Stomach smooth muscle (tissue), 2 donors: ENCODE results near the gene FAM186B.

Experiments used
- H3K27ac ChIP-seq: one replicate; pipeline ENCODE4 v1.7.0; 2013; ENCODE audit warnings: mild to moderate bottlenecking, low read length, inconsistent platforms
- H3K27me3 ChIP-seq, 2 donors: one replicate each; pipeline ENCODE4 v1.7.0; 2013; ENCODE audit warnings: low read length in 2 of 2; ENCODE audit not compliant: insufficient read depth in 2 of 2, control insufficient read depth in 1 of 2
- H3K36me3 ChIP-seq, 2 donors: one replicate each; pipeline ENCODE4 v1.7.0; 2013; ENCODE audit warnings: low read length in 2 of 2; ENCODE audit not compliant: control insufficient read depth in 2 of 2, insufficient read depth in 2 of 2
- H3K4me1 ChIP-seq: one replicate; pipeline ENCODE4 v1.7.0; 2013; ENCODE audit warnings: low read length; ENCODE audit not compliant: control insufficient read depth, insufficient read depth
- H3K4me3 ChIP-seq, 2 donors: one replicate each; pipeline ENCODE4 v1.7.0; 2013; ENCODE audit warnings: low read length in 2 of 2
- H3K9ac ChIP-seq, 2 donors: one replicate each; pipeline ENCODE4 v1.7.0; 2013; ENCODE audit warnings: low read length in 2 of 2, mild to moderate bottlenecking in 1 of 2
- H3K9me3 ChIP-seq, 2 donors: one replicate each; pipeline ENCODE4 v1.7.0; 2013; ENCODE audit warnings: low read length in 2 of 2; ENCODE audit not compliant: control insufficient read depth in 2 of 2
- donor health status: healthy.
- donor health status: Pancreatic carcinoma.

Gene FAM186B

GRCh38 chr12:49582850-49583249, 22.6 kb downstream of the FAM186B start:
- H3K36me3 ChIP-seq: peaks cover 3 to 4% of the 10 kb centered on the region in 2 donors
- H3K9ac ChIP-seq: no peak overlapping the region
- no peaks in the 10 kb centered on the region for H3K9me3 ChIP-seq
- H3K27me3 ChIP-seq: no peaks in the 10 kb centered on the region
- peak overlapping the region; percentile 41 for H3K27ac ChIP-seq
- H3K4me1 ChIP-seq: peaks cover 32% of the 10 kb centered on the region
- peak overlapping the region in 1 of 2 donors; percentile 29 for H3K4me3 ChIP-seq

GRCh38 chr12:49582201-49582600, 23.2 kb downstream of the FAM186B start:
- no peaks in the 10 kb centered on the region for H3K9me3 ChIP-seq
- peaks cover 32% of the 10 kb centered on the region for H3K4me1 ChIP-seq
- H3K27ac ChIP-seq: no peak overlapping the region
- H3K36me3 ChIP-seq: peaks cover 4 to 9% of the 10 kb centered on the region in 2 donors
- no peak overlapping the region for H3K4me3 ChIP-seq
- no peak overlapping the region for H3K9ac ChIP-seq
- H3K27me3 ChIP-seq: no peaks in the 10 kb centered on the region

GRCh38 chr12:49580572-49581535, 24.6 kb downstream of the FAM186B start:
- Histone ChIP-seq H3K4me3 (peak overlapping the region in 1 of 2 donors; percentile 15), H3K36me3 (peaks cover 0 to 8% of the 10 kb centered on the region in 2 donors), H3K9ac (peak overlapping the region in 1 of 2 donors; percentile 36), H3K27ac (no peak overlapping the region), H3K27me3 (no peaks in the 10 kb centered on the region), H3K4me1 (peaks cover 32% of the 10 kb centered on the region), H3K9me3 (no peaks in the 10 kb centered on the region)

- H3K27me3 ChIP-seq: no peaks in the 10 kb centered on the region
- no peak overlapping the region for H3K4me3 ChIP-seq
- H3K4me1 ChIP-seq: peaks cover 29% of the 10 kb centered on the region
- H3K9ac ChIP-seq: no peak overlapping the region
- peaks cover 0 to 8% of the 10 kb centered on the region in 2 donors for H3K36me3 ChIP-seq
- no peak overlapping the region for H3K27ac ChIP-seq
- no peaks in the 10 kb centered on the region for H3K9me3 ChIP-seq
Measured at GRCh38 chr12:49578471-49579112, 26.8 kb downstream of the FAM186B start.

GRCh38 chr12:49577589-49578315, 27.7 kb downstream of the FAM186B start:
- Histone ChIP-seq H3K9me3 (no peaks in the 10 kb centered on the region), H3K27ac (no peak overlapping the region), H3K27me3 (no peaks in the 10 kb centered on the region), H3K4me3 (no peak overlapping the region), H3K4me1 (peaks cover 21% of the 10 kb centered on the region), H3K9ac (no peak overlapping the region), H3K36me3 (peaks cover 0 to 8% of the 10 kb centered on the region in 2 donors)

GRCh38 chr12:49568442-49569162, 36.8 kb downstream of the FAM186B start:
- peaks cover 35% of the 10 kb centered on the region for H3K4me1 ChIP-seq

GRCh38 chr12:49567611-49568441, 37.6 kb downstream of the FAM186B start, which contains the start of gene MCRS1:
TSS of gene MCRS1 (minus strand) at chr12:49568142. CDS start at chr12:49566731, 1,411 bp downstream.
- Histone ChIP-seq H3K27ac (peak within 1 kb of the TSS; percentile 80), H3K27me3 (no peaks in the 10 kb centered on the region), H3K4me3 (peak within 1 kb of the TSS; percentile 99 to 100), H3K9ac (peak within 1 kb of the TSS; percentile 94 to 97), H3K4me1 (peaks cover 35% of the 10 kb centered on the region), H3K36me3 (peaks cover 17 to 25% of the 10 kb centered on the region in 2 donors), H3K9me3 (no peaks in the 10 kb centered on the region)

More at GRCh38 chr12:49568442-49569162, 36.8 kb downstream of the FAM186B start:
- Histone ChIP-seq H3K27ac (peak overlapping the region; percentile 80), H3K4me3 (peak overlapping the region; percentile 99 to 100), H3K27me3 (no peaks in the 10 kb centered on the region), H3K36me3 (peaks cover 9 to 17% of the 10 kb centered on the region in 2 donors), H3K9ac (peak overlapping the region; percentile 94 to 97), H3K9me3 (no peaks in the 10 kb centered on the region)

- Histone ChIP-seq H3K36me3 (peaks cover 23 to 30% of the 10 kb centered on the region in 2 donors), H3K27me3 (no peaks in the 10 kb centered on the region), H3K9ac (peak overlapping the region; percentile 94 to 97), H3K4me3 (peak overlapping the region; percentile 99 to 100), H3K4me1 (peaks cover 35% of the 10 kb centered on the region), H3K9me3 (no peaks in the 10 kb centered on the region), H3K27ac (peak overlapping the region; percentile 80)
Measured at GRCh38 chr12:49567302-49567610, 38.2 kb downstream of the FAM186B start.

- H3K27ac ChIP-seq: no peak overlapping the region
- peaks cover 28 to 37% of the 10 kb centered on the region in 2 donors for H3K36me3 ChIP-seq
- peak overlapping the region in 1 of 2 donors; percentile 97 for H3K9ac ChIP-seq
- no peak overlapping the region for H3K4me3 ChIP-seq
- no peaks in the 10 kb centered on the region for H3K27me3 ChIP-seq
- H3K4me1 ChIP-seq: peaks cover 35% of the 10 kb centered on the region
- no peaks in the 10 kb centered on the region for H3K9me3 ChIP-seq
Measured at GRCh38 chr12:49566361-49566760, 39.1 kb downstream of the FAM186B start.
